Brain pericyte (primary cell): Measurements from ENCODE around the gene SOX13.
"Not testable (repeated sequence)": the region's sequence is repeated elsewhere in the genome, so short reads cannot be mapped to it uniquely, and the experiment has no call there.

Experiments used
- DNase-seq: peaks from one replicate; pipeline ENCODE4 v3.0.0-alpha.2; 2012; ENCODE audit warnings: low read depth, low spot score

Gene SOX13

GRCh38 chr1:204072931-204073836 is at the start of gene SOX13:
SOX13 (plus strand) TSS chr1:204073115; CDS start chr1:204112916, 39,801 bp downstream.
- DNase-seq: no peak

DNA sequence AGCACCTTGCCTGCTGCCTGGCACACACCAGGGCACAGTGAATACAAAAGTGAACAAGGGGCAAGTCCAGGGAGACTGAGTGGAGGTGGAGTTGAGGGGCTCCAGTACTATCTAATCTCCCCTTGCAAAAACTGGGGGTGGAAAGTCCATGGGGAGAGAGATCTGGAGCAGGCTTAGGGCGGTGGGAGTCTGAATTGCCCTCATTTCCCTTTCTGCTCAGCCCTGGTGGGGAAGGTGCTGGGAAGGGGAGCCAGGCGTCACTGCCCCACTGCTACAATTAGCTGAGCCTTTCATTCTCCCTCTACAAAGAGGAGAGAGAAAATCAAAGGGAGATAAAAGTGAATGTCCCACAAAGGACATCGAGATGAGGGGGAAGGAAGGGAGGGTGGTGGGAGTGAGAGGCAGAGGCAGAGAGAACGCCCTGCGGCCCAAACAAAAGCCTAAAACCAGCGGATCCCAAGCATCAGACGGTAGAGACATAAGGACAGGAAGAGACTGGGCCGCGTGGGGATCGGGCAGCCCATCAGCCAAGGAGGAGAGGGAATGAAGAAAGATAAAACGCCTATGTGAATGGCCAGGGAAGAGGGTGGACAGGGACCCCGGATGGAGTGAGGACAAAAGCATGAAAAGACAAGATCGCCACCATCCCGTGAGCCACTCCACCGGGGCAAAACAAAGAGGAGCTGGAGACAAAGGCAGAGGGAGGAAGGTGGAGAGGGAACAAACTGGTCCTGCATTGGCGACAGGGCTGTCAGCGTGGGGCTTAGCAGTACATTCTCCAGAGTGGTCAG is 46.8 kb upstream of the SOX13 start:
- no peak for DNase-seq

GRCh38 chr1:204027446-204027845 is 45.5 kb upstream of the SOX13 start:
- no peak for DNase-seq

- DNase-seq: no peak
Observed at GRCh38 chr1:204029016-204029415, 43.9 kb upstream of the SOX13 start.

DNA sequence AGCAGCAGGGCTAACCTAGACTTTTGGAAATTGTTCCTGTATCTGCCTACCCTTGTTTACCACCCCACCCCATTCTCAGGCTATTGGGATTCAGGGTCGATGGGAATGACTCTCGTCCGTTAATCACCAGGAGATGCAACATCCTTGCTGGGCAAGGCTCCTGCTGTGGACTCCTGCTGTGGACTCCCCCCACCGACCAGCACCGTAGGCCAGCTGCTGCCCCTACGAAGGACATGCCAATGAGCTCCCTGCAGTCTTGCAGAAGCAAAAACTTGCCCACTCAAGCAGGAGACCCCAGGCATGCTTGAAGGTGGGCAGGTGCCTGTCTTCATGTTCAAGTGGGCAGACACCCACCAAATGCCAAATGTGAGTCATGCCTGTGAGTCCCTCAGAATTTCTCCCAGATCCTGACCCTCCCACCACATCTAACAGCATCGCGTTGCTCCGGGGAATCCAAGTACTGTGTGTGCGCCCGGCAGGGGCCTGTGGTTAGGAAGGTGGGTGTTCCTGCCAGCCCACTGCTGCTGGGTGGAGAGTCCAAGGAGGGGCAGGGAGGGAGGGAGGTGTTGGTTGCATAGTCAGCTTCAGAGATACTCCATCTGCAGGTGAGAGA is 41.7 kb upstream of the SOX13 start:
- no peak for DNase-seq

DNA sequence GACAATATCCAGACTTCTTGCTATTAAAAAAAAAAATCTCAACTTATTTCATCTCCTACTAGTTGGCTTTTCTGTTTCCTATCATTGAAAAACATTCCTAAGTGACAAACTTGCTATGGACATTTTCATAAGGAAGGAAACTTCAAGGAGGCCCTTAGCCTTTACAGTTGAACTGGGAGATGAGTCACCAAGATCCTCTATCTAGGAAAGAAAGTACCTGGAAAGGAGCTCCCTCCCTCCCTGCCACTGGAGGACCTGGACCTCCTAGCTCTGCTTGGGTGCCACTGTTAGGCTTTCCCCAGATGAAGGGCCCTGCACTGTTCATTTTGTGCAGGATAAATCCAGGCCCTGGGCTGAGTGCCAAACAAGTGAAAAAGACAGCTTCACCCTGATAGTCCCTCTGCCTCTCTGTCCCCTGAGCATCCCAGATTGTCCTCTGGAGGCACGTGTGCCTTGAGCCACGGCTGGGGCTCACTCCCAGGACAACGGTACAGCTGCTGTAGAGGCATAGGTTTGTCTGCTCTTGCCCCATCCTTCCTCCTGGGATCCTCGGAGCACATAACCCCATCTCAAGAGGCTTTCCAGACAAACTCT is 40.2 kb upstream of the SOX13 start:
- DNase-seq: no peak

- no peak for DNase-seq
Observed at GRCh38 chr1:204033306-204033705, 39.6 kb upstream of the SOX13 start.

DNA sequence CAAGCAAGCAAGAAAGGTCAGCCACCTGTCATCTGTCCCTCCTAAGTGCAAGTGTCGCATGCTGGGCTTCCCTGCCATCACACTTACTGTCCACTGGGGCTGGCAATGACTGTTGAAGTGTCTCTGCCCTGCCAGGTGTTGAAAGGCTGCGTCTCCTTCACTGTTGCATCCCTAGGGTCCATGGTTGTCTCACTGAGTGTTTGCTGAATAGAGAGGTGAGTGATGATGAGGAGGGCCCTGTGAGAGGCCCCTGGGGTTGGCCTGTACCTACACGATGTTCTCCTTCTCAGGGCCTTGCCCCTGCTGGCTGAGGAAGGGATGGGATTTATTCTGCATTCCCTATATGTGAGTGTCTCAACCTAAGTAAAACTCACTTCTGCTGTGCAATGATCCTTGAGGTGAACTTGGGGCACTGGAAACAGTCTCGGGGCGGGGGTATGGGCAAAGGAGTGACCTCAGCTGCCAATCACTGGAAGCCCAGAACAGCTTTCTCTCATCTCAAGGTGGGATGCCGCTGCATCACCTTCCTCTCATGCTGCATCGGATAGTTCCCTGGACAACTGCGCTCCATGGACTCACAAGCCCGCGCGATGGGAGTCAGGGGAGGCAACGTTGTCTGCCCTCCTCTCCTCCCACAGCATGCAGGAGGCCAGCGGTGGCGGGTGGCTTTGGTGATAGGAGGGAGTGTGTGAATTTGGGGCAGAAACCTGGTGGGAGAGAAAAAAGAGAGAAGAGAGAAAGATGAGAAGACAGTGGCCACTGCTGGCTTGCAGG is 35.8 kb upstream of the SOX13 start:
- DNase-seq: no peak

DNA sequence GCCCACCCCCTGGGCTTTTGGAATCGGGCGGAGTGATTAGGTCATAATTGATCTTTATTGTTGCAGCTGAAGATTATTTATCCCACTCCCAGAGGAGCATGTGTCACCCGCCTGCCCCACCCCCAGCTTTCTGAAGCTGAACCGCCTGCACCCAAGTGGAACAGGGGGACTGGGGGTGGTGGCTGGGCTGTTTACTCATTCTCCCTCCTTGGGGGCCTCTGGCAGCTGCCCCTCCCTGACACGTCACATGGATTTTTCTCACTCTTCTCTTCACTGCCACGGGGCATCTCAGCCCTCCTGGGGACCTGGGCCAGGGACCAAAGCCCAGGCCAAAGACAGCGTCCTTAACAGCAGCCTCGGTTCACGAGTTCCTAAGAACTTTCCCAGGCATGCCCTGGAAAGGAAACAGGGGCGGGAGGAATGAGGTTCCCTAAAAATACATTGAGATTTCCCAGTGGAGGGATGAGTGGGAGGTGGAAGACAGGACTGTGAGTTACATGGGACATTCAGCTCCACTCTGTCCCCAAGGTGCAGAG is 31.6 kb upstream of the SOX13 start:
- DNase-seq: no peak

DNA sequence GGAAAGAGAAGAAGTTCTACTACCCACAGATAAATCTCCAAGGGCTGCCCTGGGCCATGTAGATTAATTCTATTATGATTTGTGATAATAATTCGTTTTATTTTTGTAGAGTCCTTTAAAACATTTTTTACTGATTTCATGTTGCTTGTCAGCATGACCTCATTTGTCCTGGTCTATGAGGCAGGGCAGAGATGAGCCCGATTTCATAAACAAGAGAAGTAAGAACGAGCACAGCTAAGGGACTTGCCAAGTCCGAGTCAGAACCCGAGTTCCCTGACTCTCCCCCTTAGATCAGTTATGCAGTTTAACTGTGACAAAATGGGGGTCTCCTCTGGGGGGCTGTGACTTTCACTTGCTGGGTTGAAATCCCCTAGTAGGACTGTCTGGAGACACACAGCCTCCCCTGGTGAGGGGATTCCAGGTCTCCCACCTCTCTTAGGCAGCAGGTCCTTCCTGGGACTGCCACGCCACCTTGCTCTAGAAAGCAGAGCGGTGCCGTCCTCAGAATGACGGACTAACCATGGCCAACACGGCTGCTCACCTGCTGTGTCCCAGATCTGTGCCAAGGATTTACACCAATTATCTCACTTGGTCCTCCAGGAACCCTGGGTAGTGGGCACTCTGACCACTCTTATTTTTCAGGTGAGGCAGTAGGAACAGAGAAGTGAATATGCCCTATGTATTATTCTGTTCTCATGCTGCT is 31.0 kb upstream of the SOX13 start:
- no peak for DNase-seq

GRCh38 chr1:204042516-204042915 is 30.4 kb upstream of the SOX13 start:
- DNase-seq: no peak

DNA sequence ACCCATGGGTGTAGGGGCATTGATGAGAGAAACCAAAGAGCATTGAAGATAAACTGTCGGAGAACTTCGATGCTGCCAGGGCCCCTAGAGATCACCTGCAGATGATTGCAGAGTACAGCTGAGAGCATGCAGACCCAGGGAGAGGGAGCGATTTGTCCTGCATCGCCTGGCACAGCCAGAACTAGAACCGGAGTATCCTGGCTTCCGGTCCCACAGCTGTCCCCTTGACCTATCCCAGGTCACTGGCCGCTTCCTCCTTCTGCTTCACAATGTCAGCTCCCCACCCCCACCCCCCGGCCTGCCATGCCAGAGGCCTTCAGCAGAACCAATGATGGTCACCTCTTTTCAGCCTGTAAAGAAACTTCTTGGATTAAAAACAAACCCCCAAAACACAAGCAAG is 29.2 kb upstream of the SOX13 start:
- DNase-seq: no peak

DNA sequence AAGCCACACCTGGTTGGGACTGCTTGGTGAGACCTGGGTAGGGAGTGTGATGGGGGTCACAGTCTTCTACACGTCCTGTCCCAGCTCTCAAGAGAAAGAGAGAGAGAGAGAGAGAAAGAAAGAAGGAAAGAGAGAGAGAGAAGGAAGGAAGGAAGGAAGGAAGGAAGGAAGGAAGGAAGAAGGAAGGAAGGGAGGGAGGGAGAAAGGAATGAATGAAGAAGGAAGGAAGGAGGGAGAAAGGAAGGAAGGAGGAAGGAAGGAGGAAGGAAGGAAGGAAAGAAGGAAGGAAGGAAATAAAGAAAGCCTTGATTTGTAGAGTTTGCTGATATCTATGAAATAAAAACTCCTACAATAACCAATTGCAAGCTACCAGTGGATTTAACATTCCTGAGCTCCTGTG is 28.5 kb upstream of the SOX13 start:
- no peak for DNase-seq

DNA sequence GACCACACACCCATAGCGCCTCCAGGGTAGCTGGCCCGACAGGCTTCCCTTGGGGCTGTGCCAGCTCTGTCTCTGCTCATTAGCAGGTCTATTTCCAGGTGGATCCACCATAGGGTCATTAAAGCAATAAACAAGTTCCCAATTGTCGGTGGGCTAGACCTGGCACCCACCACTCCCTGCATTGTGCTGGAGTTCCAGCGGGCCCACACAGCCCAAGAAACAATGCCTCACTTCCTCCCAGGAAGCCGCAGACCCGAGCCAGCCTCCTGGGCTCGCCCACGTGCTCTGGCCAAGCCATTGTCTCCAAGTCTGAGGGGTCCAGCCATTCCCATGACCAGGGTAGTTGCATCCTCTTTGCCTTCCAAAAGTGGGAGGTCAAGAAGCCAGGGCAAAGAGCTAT is 27.5 kb upstream of the SOX13 start:
- DNase-seq: no peak

DNA sequence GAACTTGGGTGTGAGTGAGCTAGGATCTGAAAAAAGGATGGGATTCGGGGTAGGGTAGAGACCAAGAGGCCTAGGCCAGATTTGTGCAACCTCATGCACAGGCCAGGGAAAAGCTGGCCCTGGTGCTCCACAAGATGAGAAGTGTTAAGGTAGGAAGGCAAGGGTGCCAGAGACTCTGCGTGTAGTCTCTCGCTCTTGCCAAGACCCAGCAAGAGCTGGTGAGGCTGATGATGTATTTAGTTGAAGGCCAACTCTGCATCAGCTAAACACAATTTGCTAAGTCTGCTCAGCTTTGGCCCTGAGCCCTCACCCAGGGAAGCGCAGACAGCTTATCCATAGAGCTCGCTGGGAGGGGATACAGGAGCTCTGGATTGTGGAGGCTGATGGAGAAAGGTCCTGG is 26.6 kb upstream of the SOX13 start:
- DNase-seq: no peak

- not testable (repeated sequence) for DNase-seq
Observed at GRCh38 chr1:204048796-204049195, 24.1 kb upstream of the SOX13 start.

GRCh38 chr1:204051258-204051657 is 21.7 kb upstream of the SOX13 start:
- no peak for DNase-seq

GRCh38 chr1:204051718-204052117 is 21.2 kb upstream of the SOX13 start:
- no peak for DNase-seq

- DNase-seq: no peak
Observed at GRCh38 chr1:204053893-204054292, 19.0 kb upstream of the SOX13 start.

GRCh38 chr1:204059970-204060369 is 12.9 kb upstream of the SOX13 start:
- no peak for DNase-seq
